SK-N-SH (cell line): ENCODE results near the gene RAB7B. TPM values are rescaled to one million over a fixed set of nuclear protein-coding genes. Genes with fewer than 3 reads are reported as not detected.

ENCODE experiments used
- CTCF ChIA-PET: fragments of 300-600, 350-600 bp; formaldehyde crosslinking; extraction: SDS; loops from one replicate; lab custom pipeline; 2021; lab: Yijun Ruan, JAX
- POLR2A ChIA-PET: fragments of 350-600 bp; sonication (Branson Sonifier 250); formaldehyde crosslinking; extraction: SDS; loops from one replicate; lab custom pipeline; 2020; ENCODE audit warnings: antibody characterized with exemption, inconsistent platforms; lab: Yijun Ruan, JAX
- DNase-seq: peaks from one replicate; pipeline ENCODE4 v3.0.0; 2012
- H2AFZ ChIP-seq: fragments of 200-600 bp; sonication (generic); 2 replicates; pipeline ENCODE4 v1.8.1; 2016; ENCODE audit warnings: antibody characterized with exemption, mild to moderate bottlenecking, low read depth
- H3F3A ChIP-seq: fragments of 200-600 bp; sonication (generic); replicated peaks from 2 replicates; pipeline ENCODE3; 2016; ENCODE audit warnings: antibody characterized with exemption, mild to moderate bottlenecking; ENCODE audit not compliant: insufficient read depth
- H3K27ac ChIP-seq, 2 experiments: fragments of 200-500 bp in 1 of 2; fragments of 200-600 bp in 1 of 2; sonication (Bioruptor generic) in 1 of 2; sonication (generic), shearing (Covaris generic) in 1 of 2; 2 replicates each; pipeline versions ENCODE4 v1.5.1 to v1.6.1; 2014 to 2016; ENCODE audit warnings: low read depth in 2 of 2, inconsistent platforms in 1 of 2, low read length in 1 of 2, mild to moderate bottlenecking in 1 of 2, mixed read lengths in 1 of 2
- H3K27me3 ChIP-seq: fragments of 200-600 bp; sonication (generic), shearing (Covaris generic); 2 replicates; pipeline ENCODE4 v1.6.1; 2016; ENCODE audit warnings: mixed run types; ENCODE audit not compliant: insufficient read depth
- H3K36me3 ChIP-seq, 2 experiments: fragments of 200-500 bp in 1 of 2; fragments of 200-600 bp in 1 of 2; sonication (Bioruptor generic) in 1 of 2; sonication (generic) in 1 of 2; replicated peaks in 1 of 2; 2 replicates each; pipeline versions ENCODE3 to v1.5.1; 2014 to 2016; ENCODE audit warnings: low read length in 1 of 2, mild to moderate bottlenecking in 1 of 2; ENCODE audit not compliant: insufficient read depth in 2 of 2, control insufficient read depth in 1 of 2
- H3K4me1 ChIP-seq, 2 experiments: fragments of 200-500 bp in 1 of 2; fragments of 200-600 bp in 1 of 2; sonication (Bioruptor generic) in 1 of 2; sonication (generic), shearing (Covaris generic) in 1 of 2; 2 replicates each; pipeline versions ENCODE4 v1.5.1 to v1.6.1; 2014 to 2016; ENCODE audit warnings: low read depth in 1 of 2, low read length in 1 of 2, mixed run types in 1 of 2; ENCODE audit not compliant: insufficient read depth in 2 of 2, control insufficient read depth in 1 of 2
- H3K4me2 ChIP-seq: fragments of 200-600 bp; sonication (generic), shearing (Covaris generic); 2 replicates; pipeline ENCODE4 v1.6.1; 2017; ENCODE audit warnings: mixed run types
- H3K4me3 ChIP-seq, 2 experiments: fragments of 200-500 bp in 1 of 2; fragments of 200-600 bp in 1 of 2; sonication (Bioruptor generic) in 1 of 2; sonication (generic), shearing (Covaris generic) in 1 of 2; 2 replicates each; pipeline versions ENCODE4 v1.5.1 to v1.8.1; 2014 to 2016; ENCODE audit warnings: low read depth in 2 of 2, inconsistent platforms in 1 of 2, low read length in 1 of 2, mild to moderate bottlenecking in 1 of 2, mixed read lengths in 1 of 2, moderate library complexity in 1 of 2
- H3K79me2 ChIP-seq: fragments of 200-600 bp; sonication (generic); 2 replicates; pipeline ENCODE4 v1.8.1; 2017; ENCODE audit warnings: mild to moderate bottlenecking; ENCODE audit not compliant: insufficient read depth
- H3K9ac ChIP-seq: fragments of 200-600 bp; sonication (generic); 2 replicates; pipeline ENCODE4 v1.6.1; 2017; ENCODE audit warnings: mixed run types
- H3K9me2 ChIP-seq: fragments of 200-600 bp; sonication (generic); 2 replicates; pipeline ENCODE4 v1.6.1; 2017; ENCODE audit warnings: mixed run types
- H3K9me3 ChIP-seq: fragments of 200-600 bp; sonication (generic); 2 replicates; pipeline ENCODE4 v1.6.1; 2017; ENCODE audit warnings: mixed run types, mild to moderate bottlenecking, moderate library complexity
- H4K20me1 ChIP-seq: fragments of 200-600 bp; sonication (generic); 2 replicates; pipeline ENCODE4 v1.6.1; 2017; ENCODE audit warnings: mild to moderate bottlenecking, mixed run types; ENCODE audit not compliant: insufficient read depth
- CHD2 ChIP-seq: fragments of 150-350 bp; IDR thresholded peaks from 2 replicates; pipeline ENCODE4 v1.6.1; 2018; ENCODE audit warnings: low read length; ENCODE audit not compliant: partially characterized antibody
- FOSL2 ChIP-seq: IDR thresholded peaks from 2 replicates; pipeline ENCODE4 v1.4.0; 2012; ENCODE audit warnings: low read depth, mild to moderate bottlenecking, moderate library complexity, borderline replicate concordance
- WGBS: methylation state at CpG from one replicate; pipeline ENCODE4 v1.1.6; 2017; ENCODE audit warnings: low lambda C conversion rate; 5-methylcytosine and 5-hydroxymethylcytosine counted together
- polyA plus RNA-seq, 3 experiments: library from polyadenylated mRNA; depleted of rRNA; stranded (reverse); fragments of >200 nt; gene quantifications; 2 replicates each; pipeline ENCODE4 v1.2.3, GENCODE V29; 2012
- TF ChIP-seq, protein P1 (sequence below): IDR thresholded peaks from 2 replicates; pipeline ENCODE4 v1.6.1; 2012; ENCODE audit warnings: mild to moderate bottlenecking, low read depth, low read length, moderate library complexity

Gene RAB7B
- polyA plus RNA-seq, 1 of the 3 experiments (the other 2 are of a cell fraction), result 0.15 TPM

DNA sequence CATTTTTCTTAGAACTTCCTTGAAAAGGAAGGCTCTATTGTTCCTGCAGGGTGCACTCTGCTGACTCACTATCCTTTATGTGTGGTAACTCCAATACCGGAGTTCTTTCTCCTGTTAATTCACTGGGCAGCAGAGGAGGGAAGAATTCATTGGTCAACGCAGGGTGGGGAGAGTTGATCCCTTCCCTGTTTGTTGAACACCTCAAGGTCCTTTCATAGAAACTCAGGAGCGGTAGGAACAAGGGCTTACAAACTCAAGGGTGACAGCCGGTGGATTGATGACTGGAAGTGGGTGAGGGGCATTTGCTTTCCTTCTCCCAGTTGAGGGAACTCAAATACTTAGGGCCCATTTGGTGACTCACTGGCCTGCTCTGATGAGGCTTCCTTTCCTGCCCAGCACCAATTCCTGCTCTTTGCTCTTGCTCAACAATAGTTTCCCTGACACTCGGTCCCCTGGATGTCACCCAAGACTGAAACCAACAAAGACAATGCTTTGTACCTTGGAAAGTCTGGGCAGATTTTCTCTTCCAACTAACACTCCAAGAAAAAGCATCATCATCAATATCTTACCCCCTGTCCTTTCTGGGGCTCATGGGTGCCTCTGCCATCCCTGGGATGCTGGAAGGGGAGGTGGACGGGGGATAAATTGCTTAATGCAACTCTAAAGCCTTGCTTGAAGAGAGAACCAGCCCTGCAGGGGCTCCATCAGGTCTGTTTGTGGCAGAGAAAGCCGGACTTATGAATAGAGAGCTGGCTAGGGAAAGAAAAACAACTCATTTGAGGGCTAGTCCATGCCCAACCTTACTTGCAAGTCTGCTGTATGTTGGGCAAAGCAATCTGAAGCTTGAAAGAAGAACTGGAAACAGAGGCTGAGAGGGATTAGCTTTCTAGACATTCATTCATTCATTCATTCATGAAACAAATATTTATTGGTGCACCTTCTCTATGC, 69.2 kb downstream of the RAB7B start:
- H3K4me3 ChIP-seq, result no peak overlapping the region
- no peak for DNase-seq
- peak overlapping the region; percentile 38; the same call in 1 of the 2 replicates for H3K4me2 ChIP-seq
- CTCF ChIA-PET, result interaction anchor here (1.1 to 2.4 kb wide), 4 partner anchors 14 to 44 kb away, joined by 3 to 12 read pairs (median 6); no protein-coding TSS in a partner anchor
- no peaks in the 10 kb centered on the region for H3K9me3 ChIP-seq
- 52% methylated on average over 7 of the region's 7 CpGs for WGBS
- no peaks in the 10 kb centered on the region for H3K9me2 ChIP-seq
- peak; percentile 3; the same call in 1 of the 2 replicates for TF ChIP-seq FOSL2
- TF ChIP-seq, protein P1, sequence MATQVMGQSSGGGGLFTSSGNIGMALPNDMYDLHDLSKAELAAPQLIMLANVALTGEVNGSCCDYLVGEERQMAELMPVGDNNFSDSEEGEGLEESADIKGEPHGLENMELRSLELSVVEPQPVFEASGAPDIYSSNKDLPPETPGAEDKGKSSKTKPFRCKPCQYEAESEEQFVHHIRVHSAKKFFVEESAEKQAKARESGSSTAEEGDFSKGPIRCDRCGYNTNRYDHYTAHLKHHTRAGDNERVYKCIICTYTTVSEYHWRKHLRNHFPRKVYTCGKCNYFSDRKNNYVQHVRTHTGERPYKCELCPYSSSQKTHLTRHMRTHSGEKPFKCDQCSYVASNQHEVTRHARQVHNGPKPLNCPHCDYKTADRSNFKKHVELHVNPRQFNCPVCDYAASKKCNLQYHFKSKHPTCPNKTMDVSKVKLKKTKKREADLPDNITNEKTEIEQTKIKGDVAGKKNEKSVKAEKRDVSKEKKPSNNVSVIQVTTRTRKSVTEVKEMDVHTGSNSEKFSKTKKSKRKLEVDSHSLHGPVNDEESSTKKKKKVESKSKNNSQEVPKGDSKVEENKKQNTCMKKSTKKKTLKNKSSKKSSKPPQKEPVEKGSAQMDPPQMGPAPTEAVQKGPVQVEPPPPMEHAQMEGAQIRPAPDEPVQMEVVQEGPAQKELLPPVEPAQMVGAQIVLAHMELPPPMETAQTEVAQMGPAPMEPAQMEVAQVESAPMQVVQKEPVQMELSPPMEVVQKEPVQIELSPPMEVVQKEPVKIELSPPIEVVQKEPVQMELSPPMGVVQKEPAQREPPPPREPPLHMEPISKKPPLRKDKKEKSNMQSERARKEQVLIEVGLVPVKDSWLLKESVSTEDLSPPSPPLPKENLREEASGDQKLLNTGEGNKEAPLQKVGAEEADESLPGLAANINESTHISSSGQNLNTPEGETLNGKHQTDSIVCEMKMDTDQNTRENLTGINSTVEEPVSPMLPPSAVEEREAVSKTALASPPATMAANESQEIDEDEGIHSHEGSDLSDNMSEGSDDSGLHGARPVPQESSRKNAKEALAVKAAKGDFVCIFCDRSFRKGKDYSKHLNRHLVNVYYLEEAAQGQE, result no peak
- POLR2A ChIA-PET, result no interaction called here
- H3K27ac ChIP-seq, result peak overlapping the region in 1 of 2 experiments; percentile 12; a peak in 1 of 4 replicates
- H3K36me3 ChIP-seq, result no peaks in the 10 kb centered on the region
- no peak overlapping the region for H3K9ac ChIP-seq
- H2AFZ ChIP-seq, result peak overlapping the region; percentile 78; the same call in 1 of the 2 replicates
- H3K4me1 ChIP-seq, result peaks cover 0 to 11% of the 10 kb centered on the region in 2 experiments; a peak in 2 of 4 replicates
- H3K27me3 ChIP-seq, result 0 out of 2 replicates have a peak, but pooled peaks cover 6% of the 10 kb centered on the region
- H3F3A ChIP-seq, result no peaks in the 10 kb centered on the region
- no peaks in the 10 kb centered on the region for H4K20me1 ChIP-seq
- no peaks in the 10 kb centered on the region for H3K79me2 ChIP-seq

DNA sequence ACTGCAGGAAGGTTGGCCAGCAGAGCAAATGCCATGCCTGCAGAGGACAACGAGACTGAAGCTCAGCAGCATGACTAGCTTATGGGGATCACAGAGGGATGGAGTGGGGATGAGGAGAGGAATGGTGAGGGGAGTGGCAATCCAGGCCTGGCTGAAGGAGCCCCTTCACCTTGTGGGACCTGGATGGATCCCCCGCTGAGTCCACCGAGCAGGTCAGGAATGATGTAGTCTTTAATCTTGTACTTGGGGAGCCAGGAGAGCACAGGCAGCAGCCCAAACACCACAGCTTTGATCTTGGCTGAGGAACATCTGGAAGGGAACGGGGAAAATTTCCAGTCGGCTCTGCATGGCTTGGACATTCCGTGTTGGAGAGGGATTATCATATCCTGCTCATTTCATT, 70.4 kb downstream of the RAB7B start:
- 69% methylated on average over 6 of the region's 6 CpGs for WGBS
- H3K9me2 ChIP-seq, result no peaks in the 10 kb centered on the region
- H3K9me3 ChIP-seq, result no peaks in the 10 kb centered on the region
- no peak overlapping the region; the same call in 1 of the 2 replicates for H2AFZ ChIP-seq
- TF ChIP-seq CHD2, result no peak
- TF ChIP-seq, all 33 proteins: peak for 0
- no peaks in the 10 kb centered on the region for H3K79me2 ChIP-seq
- no peaks in the 10 kb centered on the region for H3F3A ChIP-seq
- H3K9ac ChIP-seq, result no peak overlapping the region
- no peaks in the 10 kb centered on the region for H4K20me1 ChIP-seq
- no peak overlapping the region for H3K4me3 ChIP-seq
- H3K36me3 ChIP-seq, result no peaks in the 10 kb centered on the region
- H3K27ac ChIP-seq, result no peak overlapping the region
- H3K4me1 ChIP-seq, result peaks cover 0 to 11% of the 10 kb centered on the region in 2 experiments; a peak in 2 of 4 replicates
- DNase-seq, result no peak
- no peak overlapping the region for H3K4me2 ChIP-seq
- 0 out of 2 replicates have a peak, but pooled peaks cover 7% of the 10 kb centered on the region for H3K27me3 ChIP-seq
- POLR2A ChIA-PET, result no interaction called here
- CTCF ChIA-PET, result interaction anchor here (1.0 to 2.0 kb wide), 4 partner anchors 13 to 141 kb away, joined by 4 to 7 read pairs (median 6); no protein-coding TSS in a partner anchor
